ENCODE results near the gene LILRB4. TPM values are rescaled to one million over a fixed set of nuclear protein-coding genes. Genes with fewer than 3 reads are reported as not detected.

LILRB4 gene
- total RNA-seq, 1 experiment from 2014 or later = not detected

DNA sequence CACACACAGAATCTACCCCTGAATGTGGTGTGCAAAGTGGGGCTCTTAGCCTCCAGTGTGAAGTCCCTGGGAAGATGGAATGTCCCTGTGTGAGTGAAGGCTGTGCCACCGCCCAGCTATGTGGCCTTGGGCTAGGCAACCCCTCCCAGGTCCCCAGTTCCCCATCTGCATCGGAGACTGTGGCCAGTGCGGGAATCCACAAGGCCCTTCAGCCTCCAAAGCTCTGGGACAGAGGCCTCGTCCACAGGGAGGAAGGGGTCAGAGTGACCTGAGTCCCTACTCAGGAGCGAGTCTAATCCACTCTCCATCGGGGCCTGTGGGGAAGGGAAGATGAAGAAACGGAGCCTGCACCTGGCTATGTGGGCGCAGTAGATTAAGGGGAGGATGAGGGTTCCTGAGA is 42.1 kb downstream of the LILRB4 start:
- Histone ChIP-seq H3K4me2 (ENCODE audit: low read length) (no peak overlapping the region), H3K36me3 (ENCODE audit: control insufficient read depth in 1 of 2, insufficient read depth in 2 of 2, low read length in 2 of 2) (no peaks in the 10 kb centered on the region), H3K9me2 (ENCODE audit: insufficient read depth) (no peaks in the 10 kb centered on the region), H3K27ac (ENCODE audit: low read depth, low read length) (no peak overlapping the region), H3K27me3 (ENCODE audit: insufficient read depth, low read length) (peaks cover 30% of the 10 kb centered on the region; the same call in 1 of the 2 replicates), H3K4me3 (replicated peaks in 1 of 2; ENCODE audit: low read depth in 1 of 2, low read length in 2 of 2) (no peak overlapping the region), H4K20me1 (ENCODE audit: insufficient read depth) (no peaks in the 10 kb centered on the region), H3K9ac (ENCODE audit: low read length) (no peak overlapping the region), H2AFZ (ENCODE audit: low read depth, low read length, poor library complexity, severe bottlenecking) (no peak overlapping the region), H3K4me1 (ENCODE audit: control insufficient read depth in 1 of 2, insufficient read depth in 2 of 2, low read length in 2 of 2) (no peaks in the 10 kb centered on the region), H3K9me3 (ENCODE audit: control insufficient read depth in 1 of 2, insufficient read depth in 1 of 2, low read depth in 1 of 2, low read length in 2 of 2) (no peaks in the 10 kb centered on the region), H3K79me2 (ENCODE audit: insufficient read depth, low read length) (no peaks in the 10 kb centered on the region)
- TF ChIP-seq ZFX (IDR thresholded peaks at IDR 0.05) = no peak
- TF ChIP-seq POLR2A (IDR thresholded peaks at IDR 0.05; ENCODE audit: borderline replicate concordance, extremely low read depth, insufficient read depth, insufficient read length) = no peak
- no peak for TF ChIP-seq ELF1 (IDR thresholded peaks at IDR 0.05; ENCODE audit: borderline replicate concordance, low read depth)
- no peak for TF ChIP-seq EGR1 (IDR thresholded peaks at IDR 0.05; ENCODE audit: low read depth)
- TF ChIP-seq, protein P1, sequence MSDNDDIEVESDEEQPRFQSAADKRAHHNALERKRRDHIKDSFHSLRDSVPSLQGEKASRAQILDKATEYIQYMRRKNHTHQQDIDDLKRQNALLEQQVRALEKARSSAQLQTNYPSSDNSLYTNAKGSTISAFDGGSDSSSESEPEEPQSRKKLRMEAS (IDR thresholded peaks at IDR 0.05) = no peak
- no peak for TF ChIP-seq CEBPB (IDR thresholded peaks at IDR 0.05; ENCODE audit: low read depth)
- no peak for TF ChIP-seq ZNF274 (IDR thresholded peaks at IDR 0.05; ENCODE audit: low read depth, low read length)
- no peak for TF ChIP-seq SRF (IDR thresholded peaks at IDR 0.05; ENCODE audit: low read depth)
- TF ChIP-seq EZH2phosphoT487 (IDR thresholded peaks at IDR 0.05; ENCODE audit: borderline replicate concordance) = no peak
- no peak for TF ChIP-seq FOSL1 (IDR thresholded peaks at IDR 0.05; ENCODE audit: low read depth)
- TF ChIP-seq, protein P2, sequence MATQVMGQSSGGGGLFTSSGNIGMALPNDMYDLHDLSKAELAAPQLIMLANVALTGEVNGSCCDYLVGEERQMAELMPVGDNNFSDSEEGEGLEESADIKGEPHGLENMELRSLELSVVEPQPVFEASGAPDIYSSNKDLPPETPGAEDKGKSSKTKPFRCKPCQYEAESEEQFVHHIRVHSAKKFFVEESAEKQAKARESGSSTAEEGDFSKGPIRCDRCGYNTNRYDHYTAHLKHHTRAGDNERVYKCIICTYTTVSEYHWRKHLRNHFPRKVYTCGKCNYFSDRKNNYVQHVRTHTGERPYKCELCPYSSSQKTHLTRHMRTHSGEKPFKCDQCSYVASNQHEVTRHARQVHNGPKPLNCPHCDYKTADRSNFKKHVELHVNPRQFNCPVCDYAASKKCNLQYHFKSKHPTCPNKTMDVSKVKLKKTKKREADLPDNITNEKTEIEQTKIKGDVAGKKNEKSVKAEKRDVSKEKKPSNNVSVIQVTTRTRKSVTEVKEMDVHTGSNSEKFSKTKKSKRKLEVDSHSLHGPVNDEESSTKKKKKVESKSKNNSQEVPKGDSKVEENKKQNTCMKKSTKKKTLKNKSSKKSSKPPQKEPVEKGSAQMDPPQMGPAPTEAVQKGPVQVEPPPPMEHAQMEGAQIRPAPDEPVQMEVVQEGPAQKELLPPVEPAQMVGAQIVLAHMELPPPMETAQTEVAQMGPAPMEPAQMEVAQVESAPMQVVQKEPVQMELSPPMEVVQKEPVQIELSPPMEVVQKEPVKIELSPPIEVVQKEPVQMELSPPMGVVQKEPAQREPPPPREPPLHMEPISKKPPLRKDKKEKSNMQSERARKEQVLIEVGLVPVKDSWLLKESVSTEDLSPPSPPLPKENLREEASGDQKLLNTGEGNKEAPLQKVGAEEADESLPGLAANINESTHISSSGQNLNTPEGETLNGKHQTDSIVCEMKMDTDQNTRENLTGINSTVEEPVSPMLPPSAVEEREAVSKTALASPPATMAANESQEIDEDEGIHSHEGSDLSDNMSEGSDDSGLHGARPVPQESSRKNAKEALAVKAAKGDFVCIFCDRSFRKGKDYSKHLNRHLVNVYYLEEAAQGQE (IDR thresholded peaks at IDR 0.05; ENCODE audit: low read depth) = no peak
- no peak for TF ChIP-seq JUND (IDR thresholded peaks at IDR 0.05)
- no peak for TF ChIP-seq YY1 (IDR thresholded peaks at IDR 0.05; ENCODE audit: extremely low read depth, insufficient replicate concordance, low read depth, low read length)
- TF ChIP-seq ATF3 (IDR thresholded peaks at IDR 0.05) = no peak
- TF ChIP-seq POLR2AphosphoS5 (IDR thresholded peaks at IDR 0.05; ENCODE audit: low read depth, low read length) = no peak
- no peak for TF ChIP-seq SIN3A (IDR thresholded peaks at IDR 0.05; ENCODE audit: low read depth)
- no peak for TF ChIP-seq TCF7L2 (IDR thresholded peaks at IDR 0.05; ENCODE audit: borderline replicate concordance, extremely low read depth, insufficient read depth, insufficient read length)
- intact Hi-C loops (cut with micrococcal nuclease) = no loop called here
- no peak for ATAC-seq
- BruUV-seq (replicated peaks) = no TSS peak
- CTCF ChIA-PET = no interaction called here
- no peak for DNase-seq (ENCODE audit: low read depth, low spot score)
- POLR2A ChIA-PET = no interaction called here
- RAD21 ChIA-PET (ENCODE audit: low non-redundant PET in 1 of 2, low total read pairs in 2 of 2, uncharacterized antibody in 2 of 2, unreplicated experiment in 2 of 2) = no interaction called here

Data from HCT116 (cell line).